Upper lobe of left lung (tissue), 6 donors: Measurements from ENCODE around the gene IKZF3. TPM values are rescaled to one million over a fixed set of nuclear protein-coding genes. Genes with fewer than 3 reads are reported as not detected.

Experiments used
- ATAC-seq, 2 donors: fragments of 200-7000 bp; cut with Tn5 transposase; one replicate each; pipeline ENCODE4 v1.9.1; 2022; ENCODE audit warnings: mild to moderate bottlenecking in 2 of 2, moderate library complexity in 2 of 2; ENCODE audit not compliant: low FRiP score in 2 of 2
- DNase-seq, 2 donors: peaks; one replicate each; pipeline ENCODE4 v3.0.0-alpha.2; 2019 to 2020
- H3K27ac ChIP-seq, 4 donors: fragments of 200-600 bp; sonication (generic); one replicate each; pipeline ENCODE4 v1.5.1; 2016 to 2019
- H3K27me3 ChIP-seq, 4 donors: fragments of 200-600 bp; sonication (generic); one replicate each; pipeline ENCODE4 v1.5.1; 2017 to 2019
- H3K36me3 ChIP-seq, 4 donors: fragments of 200-600 bp; sonication (generic); one replicate each; pipeline ENCODE4 v1.5.1; 2016 to 2019
- H3K4me1 ChIP-seq, 4 donors: fragments of 200-600 bp; sonication (generic); one replicate each; pipeline ENCODE4 v1.5.1; 2018 to 2019
- H3K4me3 ChIP-seq, 4 donors: fragments of 200-600 bp; sonication (generic); one replicate each; pipeline ENCODE4 v1.5.1; 2017 to 2019; ENCODE audit warnings: mild to moderate bottlenecking in 2 of 4, moderate library complexity in 1 of 4
- H3K9me3 ChIP-seq, 4 donors: fragments of 200-600 bp; sonication (generic); one replicate each; pipeline ENCODE4 v1.5.1; 2018 to 2019
- CTCF ChIP-seq, 6 experiments: fragments of 450-650 bp in 4 of 6; fragments of 200-600 bp in 2 of 6; sonication (generic) in 2 of 6; IDR thresholded peaks; one replicate each; pipeline ENCODE4 v1.5.1; 2016 to 2019; ENCODE audit warnings: antibody characterized with exemption in 6 of 6
- EP300 ChIP-seq, 4 donors: sonication (generic); formaldehyde crosslinking; IDR thresholded peaks; one replicate each; pipeline ENCODE4 v1.5.1; 2017; ENCODE audit warnings: antibody characterized with exemption in 4 of 4, control low read depth in 2 of 4
- POLR2A ChIP-seq, 4 donors: fragments of 450-650 bp; IDR thresholded peaks; one replicate each; pipeline ENCODE4 v1.5.1; 2016 to 2017; ENCODE audit warnings: antibody characterized with exemption in 4 of 4, mild to moderate bottlenecking in 2 of 4
- POLR2AphosphoS5 ChIP-seq, 2 donors: sonication (generic); formaldehyde crosslinking; IDR thresholded peaks; one replicate each; pipeline ENCODE4 v1.5.1; 2017; ENCODE audit warnings: antibody characterized with exemption in 2 of 2
- WGBS, 2 donors: methylation state at CpG; one replicate each; pipeline ENCODE4 v1.1.5; 2017 to 2018; 5-methylcytosine and 5-hydroxymethylcytosine counted together
- total RNA-seq, 6 donors: library from RNA; depleted of rRNA in 4 of 6; stranded (reverse); fragments of >200 nt in 4 of 6; gene quantifications; one replicate each; pipeline versions ENCODE4 v1.1.0 to v1.2.1, GENCODE V29; 2016 to 2021
- donor health status: DM: no; HTN: no; CAD: no; lungs with moderate emphysema.
- donor health status: DM: no; HTN: yes; CAD: no; lungs with severe emphysema.

The IKZF3 gene
- total RNA-seq, 6 donors from 2014 or later: 2.2 to 14.9 (median 4.9) TPM

GRCh38 chr17:39867880-39868553 lies 3.9 kb upstream of the IKZF3 start, which contains the start of gene ZPBP2:
Gene ZPBP2 (plus strand): TSS chr17:39868202. CDS start chr17:39868355, 153 bp downstream.
- Histone ChIP-seq H3K4me1 (peaks cover 6 to 14% (median 10%) of the 10 kb centered on the region in 4 donors), H3K27ac (peak within 1 kb of the TSS in 1 of 4 donors; percentile 11), H3K4me3 (peak within 1 kb of the TSS in 2 of 4 donors; percentile 11 to 21), H3K36me3 (no peaks in the 10 kb centered on the region), H3K27me3 (peaks cover 0 to 14% (median 4%) of the 10 kb centered on the region in 4 donors), H3K9me3 (peaks cover 0 to 10% (median 4%) of the 10 kb centered on the region in 4 donors)
- no peak for TF ChIP-seq CTCF (IDR thresholded peaks at IDR 0.05)
- no peak for TF ChIP-seq POLR2AphosphoS5 (IDR thresholded peaks at IDR 0.05)
- TF ChIP-seq EP300 (IDR thresholded peaks at IDR 0.05): no peak
- TF ChIP-seq POLR2A (IDR thresholded peaks at IDR 0.05): peak in 1 of 4 donors; percentile 9
- WGBS, 2 donors: 35 to 54% methylated on average over 36 to 51 of the region's 67 CpGs
- ATAC-seq (peak in 1 of 2 donors; percentile 46), DNase-seq (peak in 1 of 2 donors; percentile 88)

- Histone ChIP-seq H3K4me1 (peaks cover 6 to 14% (median 10%) of the 10 kb centered on the region in 4 donors), H3K27ac (peak overlapping the region in 1 of 4 donors; percentile 11), H3K4me3 (peak overlapping the region in 2 of 4 donors; percentile 11 to 21), H3K36me3 (no peaks in the 10 kb centered on the region), H3K9me3 (peaks cover 0 to 10% (median 4%) of the 10 kb centered on the region in 4 donors), H3K27me3 (peaks cover 0 to 14% (median 4%) of the 10 kb centered on the region in 4 donors)
- DNase-seq: no peak
- no peak for ATAC-seq
- WGBS, 2 donors: 71 to 85% methylated on average over 18 to 21 of the region's 21 CpGs
- no peak for TF ChIP-seq CTCF (IDR thresholded peaks at IDR 0.05)
- no peak for TF ChIP-seq POLR2A (IDR thresholded peaks at IDR 0.05)
- TF ChIP-seq POLR2AphosphoS5 (IDR thresholded peaks at IDR 0.05): no peak
- TF ChIP-seq EP300 (IDR thresholded peaks at IDR 0.05): no peak
These were observed 3.2 kb upstream of the IKZF3 start for GRCh38 chr17:39867084-39867879.

- H3K27me3 ChIP-seq: peaks cover 0 to 16% (median 4%) of the 10 kb centered on the region in 4 donors
- H3K36me3 ChIP-seq: no peaks in the 10 kb centered on the region
- ATAC-seq (no peak), DNase-seq (no peak)
- TF ChIP-seq CTCF (IDR thresholded peaks at IDR 0.05) (no peak), EP300 (IDR thresholded peaks at IDR 0.05) (no peak), POLR2A (IDR thresholded peaks at IDR 0.05) (no peak), POLR2AphosphoS5 (IDR thresholded peaks at IDR 0.05) (no peak)
- 86 to 87% methylated on average over 8 of the region's 8 CpGs for WGBS, 2 donors
- peaks cover 6 to 14% (median 10%) of the 10 kb centered on the region in 4 donors for H3K4me1 ChIP-seq
- no peak overlapping the region for H3K27ac ChIP-seq
- no peak overlapping the region for H3K4me3 ChIP-seq
- peaks cover 0 to 10% (median 4%) of the 10 kb centered on the region in 4 donors for H3K9me3 ChIP-seq
These were observed 2.1 kb upstream of the IKZF3 start for GRCh38 chr17:39866013-39866730.

GRCh38 chr17:39863244-39863917 lies 731 bp downstream of the IKZF3 start:
- H3K4me3 ChIP-seq: peak overlapping the region in 3 of 4 donors; percentile 28 to 35 (median 34)
- H3K27ac ChIP-seq: peak overlapping the region in 3 of 4 donors; percentile 10 to 73 (median 59)
- H3K4me1 ChIP-seq: peaks cover 6 to 14% (median 10%) of the 10 kb centered on the region in 4 donors
- no peak for DNase-seq
- WGBS, 2 donors: 58 to 69% methylated on average over 7 of the region's 7 CpGs
- TF ChIP-seq POLR2A (IDR thresholded peaks at IDR 0.05): no peak
- no peak for TF ChIP-seq POLR2AphosphoS5 (IDR thresholded peaks at IDR 0.05)
- TF ChIP-seq CTCF (IDR thresholded peaks at IDR 0.05): no peak
- no peak for TF ChIP-seq EP300 (IDR thresholded peaks at IDR 0.05)
- H3K27me3 ChIP-seq: peaks cover 0 to 15% (median 4%) of the 10 kb centered on the region in 4 donors
- H3K36me3 ChIP-seq: no peaks in the 10 kb centered on the region
- no peak for ATAC-seq
- H3K9me3 ChIP-seq: peaks cover 0 to 9% (median 4%) of the 10 kb centered on the region in 4 donors
